HG03558 (cell line): ENCODE data around the gene DAPK3.
"Not testable (repeated sequence)": the region's sequence is repeated elsewhere in the genome, so short reads cannot be mapped to it uniquely, and the experiment has no call there.

Experiments used
- ATAC-seq: cut with Tn5 transposase; IDR thresholded peaks from one replicate; pipeline ENCODE4 v1.9.1; 2021; ENCODE audit warnings: moderate number of reproducible peaks; ENCODE audit not compliant: unreplicated experiment; ENCODE audit errors: extremely low read depth

Gene DAPK3

DNA sequence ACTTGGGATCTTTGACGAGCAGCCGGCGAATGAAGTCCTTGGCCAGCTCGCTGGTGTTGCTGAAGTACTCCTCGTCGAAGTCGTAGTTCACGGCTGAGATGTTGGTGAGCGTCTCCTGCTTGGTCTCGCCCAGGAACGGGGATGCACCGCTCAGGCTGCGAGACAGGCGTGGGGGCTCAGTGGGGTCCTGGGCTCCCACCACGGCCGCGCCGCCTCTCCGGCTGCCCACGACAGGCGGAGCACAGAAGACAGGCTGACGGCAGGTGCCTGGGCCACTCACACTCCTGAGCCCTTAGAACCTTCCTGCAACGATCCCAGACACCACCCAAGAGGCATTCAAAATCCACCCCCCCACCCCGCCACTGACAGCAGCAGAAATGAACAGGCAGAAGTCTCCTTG, 9.9 kb downstream of the DAPK3 start:
- ATAC-seq = no peak

DNA sequence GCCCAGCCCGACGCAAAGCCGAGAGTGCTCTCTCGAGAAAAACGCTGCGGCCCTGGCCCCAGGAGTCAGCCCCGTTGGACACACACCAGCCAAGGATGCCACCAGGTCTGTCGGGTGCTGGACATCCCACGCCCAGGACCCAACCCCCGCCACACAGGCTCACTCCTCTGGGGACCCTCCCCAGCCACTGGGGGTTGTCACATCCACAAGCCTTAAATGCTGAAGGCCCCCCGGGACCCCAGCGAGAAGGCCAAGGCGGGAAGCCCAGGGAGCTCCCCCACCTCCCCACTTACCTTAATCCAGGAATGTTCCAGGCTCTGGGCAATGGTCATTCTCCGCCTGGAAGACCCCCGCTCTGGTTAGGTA, 11.2 kb downstream of the DAPK3 start:
- ATAC-seq = no peak

DNA sequence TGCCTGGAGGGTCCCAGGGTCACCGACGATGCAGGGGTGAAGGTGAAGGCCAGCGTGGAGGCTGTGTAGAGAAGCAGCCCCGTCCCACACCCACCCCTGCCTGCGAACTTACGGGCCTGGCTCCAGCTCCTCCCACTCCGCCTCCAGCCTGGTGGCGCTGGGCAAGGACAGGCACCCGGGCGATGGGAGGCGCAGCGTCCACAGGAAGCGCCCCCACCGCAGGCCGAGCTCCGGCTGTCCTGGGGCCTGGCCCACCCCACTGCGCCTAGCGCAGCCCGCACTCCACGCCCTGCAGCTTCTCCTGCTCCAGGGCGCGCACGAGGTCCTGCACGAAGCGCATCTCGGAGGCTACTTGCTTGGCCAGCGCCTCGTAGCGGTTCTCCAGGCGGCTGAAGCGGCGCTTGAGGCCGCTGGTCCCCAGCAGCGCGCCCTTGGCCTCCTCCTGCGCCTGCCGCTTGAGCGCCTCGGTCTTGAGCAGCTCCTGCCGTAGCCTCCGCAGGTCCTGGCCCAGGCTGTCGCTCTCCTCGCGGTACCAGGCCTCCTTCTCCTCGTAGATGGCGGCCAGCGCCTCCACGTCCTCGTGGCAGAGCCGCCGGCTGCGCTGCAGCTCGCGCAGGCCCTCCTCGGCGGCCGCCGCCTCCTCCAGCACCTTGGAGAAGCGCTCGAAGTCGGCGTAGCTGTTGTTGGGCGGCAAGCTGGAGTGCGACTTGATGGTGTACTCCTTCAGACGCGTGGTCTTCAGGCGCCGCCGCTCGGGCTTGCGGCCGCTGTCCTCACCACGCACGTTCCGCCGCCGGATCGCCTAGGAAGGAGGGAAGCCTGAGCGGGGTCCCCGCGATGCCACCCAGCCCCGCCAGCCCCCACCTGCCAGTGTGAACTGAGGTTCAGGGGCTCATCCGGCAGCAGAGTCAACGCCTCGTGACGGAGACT, 11.8 kb downstream of the DAPK3 start:
- ATAC-seq = no peak

DNA sequence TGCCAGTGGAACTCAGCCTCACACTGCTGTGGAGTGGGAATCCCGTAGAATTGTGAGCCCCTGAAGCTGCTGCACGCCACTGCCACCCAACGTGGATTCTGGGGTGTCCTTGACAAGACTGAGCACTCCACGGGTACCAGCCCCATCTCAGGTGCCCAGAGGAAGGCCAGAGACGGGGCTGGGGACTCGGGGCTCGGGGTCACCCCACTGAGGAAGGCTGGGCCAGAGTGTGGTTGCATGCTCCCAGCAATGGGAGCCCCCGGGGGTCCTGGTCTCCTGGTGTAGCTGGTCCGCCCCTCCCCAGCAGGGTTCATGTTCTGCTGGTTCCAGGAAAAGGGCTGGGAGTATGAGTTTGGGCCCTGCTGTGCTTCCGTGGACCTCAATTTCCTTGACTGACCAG, 15.2 kb downstream of the DAPK3 start:
- ATAC-seq = no peak

DNA sequence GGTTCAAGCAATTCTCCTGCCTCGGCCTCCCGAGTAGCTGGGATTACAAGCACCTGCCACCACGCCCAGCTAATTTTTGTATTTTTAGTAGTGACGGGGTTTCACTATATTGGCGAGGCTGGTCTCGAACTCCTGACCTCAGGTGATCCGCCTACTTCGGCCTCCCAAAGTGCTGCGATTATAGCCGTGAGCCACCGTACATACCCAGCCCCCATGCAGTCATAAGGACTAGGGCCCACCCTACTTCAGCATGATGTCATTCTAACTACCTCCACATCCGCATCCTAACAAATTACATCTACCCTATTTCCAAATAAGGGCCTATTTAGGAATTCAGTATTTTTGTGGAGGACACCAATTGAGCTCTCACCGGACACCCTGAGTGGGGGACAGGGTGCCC, 15.6 kb downstream of the DAPK3 start:
- ATAC-seq = not testable (repeated sequence)

DNA sequence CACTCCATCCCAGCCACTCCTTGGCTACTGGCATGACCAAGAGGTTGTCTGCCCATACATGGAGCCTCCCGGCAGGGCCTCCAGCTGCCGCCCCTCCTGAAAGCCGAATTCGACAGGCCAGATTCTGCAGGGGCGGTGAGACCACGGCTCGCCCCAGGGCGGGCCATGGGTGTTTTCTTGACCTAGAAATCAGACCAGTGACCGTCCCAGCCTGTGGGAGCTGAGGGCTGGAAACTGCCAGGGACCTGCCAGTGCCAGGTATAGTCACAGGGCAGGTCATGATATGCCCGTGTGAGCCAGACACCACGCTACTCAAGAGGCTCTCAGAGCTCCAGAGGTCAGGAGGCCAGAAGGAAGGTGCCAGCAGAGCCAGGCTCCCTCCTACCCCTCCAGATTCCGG, 16.8 kb downstream of the DAPK3 start:
- ATAC-seq = no peak

DNA sequence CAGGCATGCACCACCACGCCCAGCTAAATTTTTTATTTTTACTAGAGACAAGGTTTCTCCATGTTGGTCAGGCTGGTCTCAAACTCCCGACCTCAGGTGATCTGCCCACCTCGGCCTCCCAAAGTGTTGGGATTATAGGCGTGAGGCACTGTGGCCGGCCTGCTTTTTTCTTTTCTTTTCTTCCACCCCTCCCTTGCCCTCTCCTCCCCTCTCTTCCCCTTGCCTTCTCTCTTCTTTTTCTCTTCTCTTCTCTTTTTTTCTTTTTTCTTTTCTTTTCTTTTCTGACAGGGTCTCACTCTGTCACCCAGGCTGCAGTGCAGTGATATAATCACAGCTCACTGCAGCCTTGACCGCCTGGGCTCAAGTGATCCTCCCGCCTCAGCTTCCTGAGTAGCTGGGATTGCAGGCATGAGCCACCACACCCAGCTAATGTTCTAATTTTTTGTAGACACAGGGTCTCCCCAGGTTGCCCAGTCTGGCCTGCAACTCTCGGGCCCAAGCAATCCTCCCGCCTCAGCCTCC, 18.1 kb downstream of the DAPK3 start:
- ATAC-seq = not testable (repeated sequence)

DNA sequence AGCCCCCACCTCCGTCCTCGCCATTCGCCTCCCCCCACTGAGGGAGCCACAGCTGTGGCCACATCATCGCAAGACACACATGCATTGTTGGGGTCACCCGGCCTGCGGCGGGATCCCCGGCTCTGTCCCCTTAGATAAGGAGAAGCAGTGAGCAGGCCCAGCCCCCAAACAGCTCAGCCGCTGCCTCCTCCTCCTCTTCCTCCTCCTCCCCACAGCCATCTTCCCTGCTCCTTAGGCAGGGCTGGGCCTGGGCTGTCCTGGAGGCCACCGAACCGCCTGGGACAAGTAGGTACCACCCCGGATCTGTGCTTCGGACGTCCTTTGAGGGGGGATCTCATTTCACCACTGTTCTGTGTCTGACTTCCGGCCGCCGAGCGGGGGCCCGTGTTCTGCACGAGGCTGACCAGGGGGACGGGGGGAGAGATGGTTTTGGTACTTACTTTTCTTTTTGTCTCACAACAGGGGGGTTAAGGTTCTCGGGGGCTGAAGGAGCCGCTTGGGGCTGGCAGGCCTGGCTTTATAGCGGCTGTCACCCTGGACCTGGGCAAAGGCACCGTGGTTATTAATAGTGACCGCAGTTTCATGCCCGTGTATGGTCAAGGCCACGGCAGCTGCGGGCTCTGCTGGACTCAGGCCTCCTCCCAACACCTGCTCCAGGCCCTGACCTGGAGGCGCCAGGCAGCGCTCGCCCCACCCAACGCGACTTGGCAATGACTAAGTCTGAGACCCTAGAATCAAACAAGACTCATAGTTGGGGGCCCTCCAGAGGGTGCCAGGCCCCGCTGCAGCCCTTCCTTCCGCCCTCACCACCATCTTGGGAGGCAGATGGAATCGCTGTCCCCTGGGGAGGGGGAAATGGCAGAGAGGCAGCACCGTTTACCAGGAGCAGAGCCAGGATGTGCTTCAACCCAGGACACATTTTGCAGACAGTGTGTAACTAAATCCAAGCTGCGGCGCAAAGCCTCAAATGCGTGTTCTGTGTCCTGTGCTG, 19.7 kb downstream of the DAPK3 start:
- no peak for ATAC-seq

DNA sequence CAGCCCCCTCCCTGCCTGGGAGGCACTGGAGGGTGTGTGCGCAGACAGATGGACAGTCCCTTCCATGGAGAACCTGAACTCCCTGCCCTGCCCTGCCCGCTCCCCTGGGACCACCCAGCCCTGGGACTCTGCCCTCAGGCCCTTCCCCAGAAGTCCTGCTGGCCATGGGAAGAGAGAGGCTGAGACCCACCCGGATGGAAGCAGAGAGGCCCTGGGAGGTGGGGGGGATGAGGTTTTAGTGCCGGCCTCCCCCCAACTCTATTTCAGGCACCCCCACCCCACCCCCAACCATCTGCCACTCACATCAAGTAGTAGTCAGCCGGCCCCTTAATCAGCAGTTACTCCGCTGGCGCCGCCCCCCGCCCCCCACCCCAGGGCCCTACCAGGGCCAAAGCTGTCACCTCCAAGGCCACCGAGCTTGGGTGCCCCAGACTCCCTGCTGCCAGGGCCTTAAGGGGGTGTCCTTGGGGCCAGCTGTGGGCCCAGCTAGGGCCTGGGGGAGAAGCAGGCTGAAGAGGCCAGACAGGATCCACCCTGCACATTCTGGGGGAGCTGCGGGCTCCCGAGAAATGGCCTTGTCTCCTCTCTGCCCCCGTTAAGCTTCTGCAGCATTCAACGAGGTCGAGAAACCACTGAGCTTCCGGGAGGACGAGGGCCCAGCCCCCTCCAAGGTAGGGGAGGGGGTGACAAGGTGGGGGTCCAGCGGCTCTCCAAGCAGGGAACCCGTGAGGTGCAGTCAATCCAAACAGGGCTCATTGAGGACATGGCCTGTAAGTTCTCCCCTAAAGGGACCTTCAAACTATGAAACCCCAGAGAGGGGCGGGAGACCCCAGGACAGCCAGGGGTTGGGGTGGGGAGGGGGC, 20.7 kb downstream of the DAPK3 start:
- no peak for ATAC-seq

DNA sequence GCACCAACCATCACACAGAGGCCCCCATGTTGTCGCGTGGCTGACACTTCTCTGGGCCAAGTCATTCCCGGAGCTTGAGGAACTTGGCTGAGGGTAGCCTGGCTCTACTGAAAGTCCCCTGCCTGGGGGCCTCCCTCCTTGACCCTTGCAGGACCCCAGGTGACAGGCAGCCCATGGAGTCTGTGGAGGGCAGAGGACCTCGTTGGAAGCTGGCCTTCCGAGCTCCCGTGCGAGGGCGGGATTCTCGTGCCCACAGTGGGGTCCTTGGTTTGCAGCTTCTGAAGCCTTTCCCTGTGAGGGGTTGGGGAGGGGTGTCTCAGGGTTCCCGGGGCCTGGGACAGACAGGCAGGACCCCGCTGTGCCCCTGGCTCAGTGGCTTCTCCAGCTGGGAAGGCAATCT, 21.6 kb downstream of the DAPK3 start:
- no peak for ATAC-seq

DNA sequence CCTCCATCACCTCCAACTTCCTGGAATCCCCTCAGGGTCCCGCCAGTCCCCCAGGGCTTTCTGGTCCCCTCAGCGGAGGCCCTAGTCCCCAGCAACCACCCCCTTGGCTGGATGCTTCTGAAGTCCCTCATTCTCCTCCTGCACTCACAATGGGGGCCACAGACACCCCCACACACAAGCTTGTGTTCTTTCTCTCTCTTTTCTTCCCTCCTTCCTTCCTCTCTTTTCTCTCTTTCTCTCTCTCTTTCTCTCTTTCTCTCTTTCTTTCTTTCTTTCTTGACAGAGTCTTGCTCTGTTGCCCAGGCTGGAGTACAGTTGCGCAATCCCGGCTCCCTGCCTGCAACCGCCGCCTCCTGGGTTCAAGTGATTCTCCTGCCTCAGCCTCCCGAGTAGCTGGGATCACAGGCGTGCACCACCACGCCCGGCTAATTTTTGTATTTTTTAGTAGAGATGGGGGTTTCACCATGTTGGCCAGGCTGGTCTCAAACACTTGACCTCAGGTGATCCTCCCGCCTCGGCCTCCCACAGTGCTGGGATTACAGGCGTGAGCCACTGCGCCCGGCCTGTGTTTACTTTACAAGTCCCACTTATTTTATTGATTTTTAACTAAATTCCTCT, 23.5 kb downstream of the DAPK3 start:
- not testable (repeated sequence) for ATAC-seq

DNA sequence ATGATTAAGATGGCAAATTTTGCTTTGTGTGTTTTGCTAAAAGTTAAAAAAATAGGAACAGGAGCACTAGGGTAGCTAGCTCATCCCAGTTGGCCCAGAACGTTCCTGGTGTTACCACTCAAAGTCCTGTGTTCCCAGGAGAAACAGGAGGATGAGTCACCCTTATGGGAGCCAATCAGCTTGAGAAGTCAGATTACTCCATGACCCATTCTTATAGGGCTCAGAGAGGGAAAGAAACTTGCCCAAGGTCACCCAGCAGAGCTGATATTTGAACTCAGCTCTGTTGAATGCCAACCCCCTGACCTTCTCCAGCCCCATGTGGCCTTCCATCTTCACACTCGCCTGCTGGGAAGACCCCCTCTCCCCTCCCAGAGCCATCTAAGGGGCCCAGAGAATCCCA, 25.1 kb downstream of the DAPK3 start:
- no peak for ATAC-seq

DNA sequence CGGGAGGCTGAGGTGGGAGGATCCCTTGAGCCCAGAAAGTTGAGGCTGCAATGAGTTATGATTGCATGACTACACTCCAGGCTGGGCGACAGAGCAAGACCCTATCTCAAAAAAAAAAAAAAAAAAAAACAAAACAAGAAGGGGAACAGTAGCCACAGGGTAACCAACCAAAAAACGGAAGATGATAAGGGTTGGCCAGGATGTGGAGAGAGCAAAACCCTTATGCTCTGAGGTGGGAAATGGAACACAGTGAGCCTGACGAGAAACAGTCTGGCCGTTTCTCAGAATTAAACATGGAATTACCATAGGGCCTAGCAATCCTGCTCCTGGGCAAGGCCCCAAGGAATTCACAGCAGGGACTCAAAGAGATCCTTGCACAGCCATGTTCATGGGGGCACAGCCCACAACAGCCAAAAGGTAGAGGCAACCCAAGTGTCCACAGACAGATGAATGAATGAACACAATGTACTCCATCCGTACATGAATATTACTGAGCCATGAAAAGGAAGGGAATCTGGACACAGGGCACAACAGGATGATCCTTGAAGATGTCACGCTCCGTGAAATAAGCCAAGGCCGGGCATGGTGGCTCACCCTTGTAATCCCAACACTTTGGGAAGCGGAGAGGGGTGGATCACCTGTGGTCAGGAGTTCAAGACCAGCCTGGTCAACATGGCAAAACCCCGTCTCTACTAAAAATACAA, 26.7 kb downstream of the DAPK3 start:
- ATAC-seq = no peak

DNA sequence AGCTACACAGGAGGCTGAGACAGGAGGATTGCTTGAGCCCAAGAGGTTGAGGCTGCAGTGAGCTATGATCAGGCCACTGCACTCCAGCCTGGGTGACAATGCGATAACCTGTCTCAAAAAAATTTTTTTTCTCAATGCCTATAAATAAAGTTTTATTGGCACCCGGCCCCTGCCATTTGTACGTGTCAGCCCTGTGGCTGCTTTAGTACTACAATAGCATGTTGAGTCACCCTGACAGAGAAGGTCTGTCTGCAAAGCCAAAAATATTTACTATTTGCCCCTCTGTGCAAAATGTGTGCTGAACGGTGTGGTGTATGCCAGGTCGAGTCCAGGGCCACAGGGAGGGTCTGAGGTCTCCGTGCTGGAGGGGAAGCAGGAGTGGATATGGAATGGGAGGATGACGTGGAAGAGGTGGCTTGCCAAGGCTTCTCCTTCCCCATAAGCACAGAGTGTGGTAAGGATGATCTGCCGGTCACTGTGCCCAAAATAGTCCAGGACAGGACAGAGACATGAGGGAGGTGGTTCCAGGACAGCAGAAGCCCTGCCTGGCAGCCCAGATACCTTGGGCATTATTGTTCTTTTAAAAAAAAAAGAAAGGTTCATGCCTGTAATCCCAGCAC, 28.0 kb downstream of the DAPK3 start:
- no peak for ATAC-seq

DNA sequence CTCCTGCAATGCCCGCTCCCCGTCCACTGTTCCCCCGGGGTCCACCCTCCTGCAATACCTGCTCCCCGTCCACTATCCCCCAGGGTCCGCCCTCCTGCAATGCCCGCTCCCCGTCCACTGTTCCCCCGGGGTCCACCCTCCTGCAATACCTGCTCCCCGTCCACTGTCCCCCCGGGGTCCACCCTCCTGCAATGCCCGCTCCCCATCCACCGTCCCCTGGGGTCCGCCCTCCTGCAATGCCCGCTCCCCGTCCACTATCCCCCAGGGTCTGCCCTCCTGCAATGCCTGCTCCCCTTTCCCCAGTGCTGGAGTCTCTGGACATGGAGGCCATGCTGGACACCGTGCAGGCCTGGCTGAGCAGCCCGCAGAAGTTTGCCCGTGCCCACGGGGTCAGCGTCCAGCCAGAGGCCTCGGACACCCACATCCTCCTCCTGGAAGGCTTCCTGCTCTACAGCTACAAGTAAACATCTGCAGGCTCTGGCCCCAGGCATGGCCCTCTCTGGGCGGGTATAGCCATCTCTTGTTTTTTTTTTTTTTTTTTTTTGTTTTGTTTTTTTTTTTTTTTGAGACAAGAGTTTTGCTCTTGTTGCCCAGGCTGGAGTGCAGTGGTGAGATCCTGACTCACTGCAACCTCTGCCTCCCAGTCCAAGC, 32.5 kb downstream of the DAPK3 start:
- ATAC-seq = not testable (repeated sequence)

DNA sequence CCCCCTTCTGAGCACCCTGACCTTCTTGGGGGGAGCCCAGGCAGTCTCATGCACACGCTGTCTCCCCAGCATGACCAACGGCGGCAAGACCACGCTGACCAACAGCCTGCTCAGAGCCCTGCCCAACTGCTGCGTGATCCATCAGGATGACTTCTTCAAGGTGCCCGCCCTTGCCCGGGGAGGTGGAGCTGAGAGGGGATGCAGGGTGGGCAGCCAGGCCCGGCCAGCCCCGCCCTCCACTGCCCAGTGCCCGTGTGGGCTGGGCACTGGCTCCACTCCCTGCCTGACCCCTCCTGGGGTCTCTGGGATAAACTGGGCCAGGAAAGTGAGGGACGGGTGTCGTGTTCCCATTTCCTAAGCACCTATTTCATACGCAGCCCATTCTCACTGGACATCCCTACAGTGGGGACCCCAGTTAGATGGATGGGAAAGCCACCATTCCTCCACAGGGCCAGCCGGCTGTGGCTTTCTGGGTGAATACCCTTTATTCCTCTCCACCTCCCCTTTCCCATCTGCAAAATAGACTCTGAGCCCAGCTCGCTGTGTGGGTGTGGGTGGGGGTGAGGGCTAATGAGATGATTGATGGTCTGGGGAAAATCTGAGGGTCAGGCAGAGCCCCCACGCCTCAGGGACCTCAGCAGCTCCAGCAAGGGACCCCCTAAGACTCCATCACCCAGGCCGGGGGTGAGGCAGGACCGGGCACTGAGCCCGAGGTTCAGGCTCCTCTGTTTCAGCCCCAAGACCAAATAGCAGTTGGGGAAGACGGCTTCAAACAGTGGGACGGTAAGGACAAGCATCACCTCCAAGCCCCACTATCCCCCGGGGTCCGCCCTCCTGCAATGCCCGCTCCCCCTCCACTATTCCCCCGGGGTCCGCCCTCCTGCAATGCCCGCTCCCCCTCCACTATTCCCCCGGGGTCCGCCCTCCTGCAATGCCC, 34.1 kb downstream of the DAPK3 start:
- ATAC-seq = no peak
